ENCODE data around the gene SPINDOC.
A peak's percentile ranks its signal among the peaks of the same experiment; 100 is the strongest.

Gene SPINDOC

DNA sequence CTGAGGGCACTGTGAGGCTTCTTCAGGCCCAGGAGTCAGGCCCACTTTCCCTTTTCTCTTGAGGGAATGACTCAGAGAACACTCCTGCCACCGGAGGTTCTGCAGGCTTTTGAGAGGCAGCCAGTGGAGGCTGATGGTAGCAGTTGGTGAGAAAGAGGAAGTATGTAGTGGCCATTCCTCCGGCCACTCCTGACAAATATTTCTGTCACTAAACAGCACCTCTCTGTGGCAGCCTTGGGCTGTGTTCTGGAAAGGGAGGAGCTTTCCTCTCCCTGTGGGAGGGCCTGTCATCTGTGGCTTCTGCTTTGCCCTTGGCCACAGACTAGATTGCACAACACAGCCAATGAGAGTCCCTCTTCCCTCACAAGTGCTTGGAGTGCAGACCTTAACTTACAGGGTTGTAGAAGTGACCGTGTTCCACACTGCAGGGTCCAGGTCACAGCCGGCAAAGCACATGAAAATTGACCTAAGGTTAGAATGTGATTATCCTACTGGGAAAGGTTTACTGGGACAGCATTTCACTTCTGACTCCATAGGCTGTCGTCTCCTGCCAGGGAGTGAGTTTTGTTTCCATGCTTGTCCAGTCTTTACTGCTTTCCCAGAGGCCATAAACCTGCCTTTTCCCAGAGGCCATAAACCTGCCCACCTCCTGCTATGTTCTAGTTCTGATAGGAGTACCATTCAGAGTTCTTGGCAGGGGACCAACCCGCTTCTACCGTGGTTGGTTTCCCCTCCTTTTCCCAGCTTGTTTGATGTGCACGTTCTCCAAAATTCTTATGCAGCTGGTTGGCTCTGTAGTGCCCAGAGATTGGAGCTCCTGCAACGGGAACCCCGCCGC is 58.9 kb downstream of the SPINDOC start:
- Mint-ChIP-seq H3K27me3 (no peaks in the 10 kb centered on the region), H3K4me1 (peaks cover 87% of the 10 kb centered on the region), H3K4me3 (peak overlapping the region; percentile 6 to 40), H3K9me3 (no peaks in the 10 kb centered on the region), H3K27ac (no peak overlapping the region)
- ATAC-seq (peak; percentile 90), DNase-seq (peak; percentile 20 to 63)

DNA sequence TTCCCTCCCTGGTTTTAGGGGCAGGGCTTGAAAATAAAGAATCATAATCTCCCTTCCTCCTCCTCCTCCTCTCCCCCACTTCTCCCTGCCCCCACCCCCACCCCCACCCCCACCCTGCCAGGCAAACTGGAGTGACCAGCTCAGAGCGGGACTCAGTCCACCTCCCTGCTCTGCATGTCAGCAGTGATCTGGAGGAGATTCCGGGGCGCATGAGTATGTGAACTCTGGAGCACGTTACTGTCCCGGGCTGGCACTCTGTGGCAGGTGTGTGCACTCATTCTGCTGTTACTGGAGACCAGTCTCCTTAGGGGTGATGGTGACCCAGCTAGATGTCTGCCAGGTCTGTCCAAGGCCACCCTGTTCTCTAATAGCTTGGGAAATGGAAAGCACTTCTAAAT is 59.5 kb downstream of the SPINDOC start:
- no peak overlapping the region for H3K27ac Mint-ChIP-seq
- peaks cover 87% of the 10 kb centered on the region for H3K4me1 Mint-ChIP-seq
- no peak overlapping the region for H3K4me3 Mint-ChIP-seq
- no peaks in the 10 kb centered on the region for H3K9me3 Mint-ChIP-seq
- no peak for DNase-seq
- no peak for ATAC-seq
- no peaks in the 10 kb centered on the region for H3K27me3 Mint-ChIP-seq

DNA sequence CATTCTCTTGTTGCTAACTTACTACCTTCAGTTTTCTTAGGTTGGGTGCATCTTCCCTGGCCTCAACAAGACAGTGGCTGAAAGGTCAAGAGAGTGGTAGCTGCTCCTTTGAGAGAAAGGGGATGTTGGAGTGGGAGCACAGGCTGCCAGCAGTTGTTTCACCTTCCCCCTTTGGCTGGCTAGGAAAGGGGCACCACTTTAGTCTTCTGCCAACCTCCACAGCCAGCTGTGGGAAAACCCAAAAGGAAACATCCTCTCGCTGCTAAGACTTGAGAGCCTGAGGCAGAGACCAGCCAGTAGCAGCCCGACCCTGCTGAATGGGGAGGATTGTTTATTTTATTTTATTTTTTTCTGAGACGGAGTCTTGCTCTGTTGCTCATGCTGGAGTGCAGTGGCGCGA is 60.1 kb downstream of the SPINDOC start:
- H3K27me3 Mint-ChIP-seq: no peaks in the 10 kb centered on the region
- no peak overlapping the region for H3K4me3 Mint-ChIP-seq
- H3K9me3 Mint-ChIP-seq: no peaks in the 10 kb centered on the region
- DNase-seq (no peak), ATAC-seq (no peak)
- peak overlapping the region in 1 of 2 donors; percentile 48 for H3K27ac Mint-ChIP-seq
- H3K4me1 Mint-ChIP-seq: peaks cover 88% of the 10 kb centered on the region

DNA sequence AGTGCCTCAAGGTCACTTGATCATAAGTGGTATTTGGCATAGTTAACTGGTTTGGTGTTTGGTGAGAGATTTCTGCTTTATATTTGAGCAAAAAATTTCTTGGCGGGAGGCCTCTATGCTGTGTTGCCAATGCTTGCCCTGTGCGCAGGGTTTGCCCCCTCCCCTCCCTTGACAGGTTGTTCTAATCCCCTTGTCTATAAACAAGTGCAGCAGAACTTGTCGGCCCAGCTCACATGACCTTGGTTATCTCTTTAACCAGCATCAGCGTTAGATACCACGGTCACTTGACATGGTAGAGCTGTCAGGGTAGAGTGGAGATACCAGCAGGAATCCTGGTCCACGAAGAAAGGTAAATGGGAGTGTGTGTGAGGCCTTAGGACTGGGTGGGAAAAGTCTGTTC is 61.3 kb downstream of the SPINDOC start:
- ATAC-seq: no peak
- H3K9me3 Mint-ChIP-seq: no peaks in the 10 kb centered on the region
- H3K4me3 Mint-ChIP-seq: no peak overlapping the region
- H3K27me3 Mint-ChIP-seq: no peaks in the 10 kb centered on the region
- peaks cover 88% of the 10 kb centered on the region for H3K4me1 Mint-ChIP-seq
- peak overlapping the region in 1 of 2 donors; percentile 34 for H3K27ac Mint-ChIP-seq
- DNase-seq: no peak

DNA sequence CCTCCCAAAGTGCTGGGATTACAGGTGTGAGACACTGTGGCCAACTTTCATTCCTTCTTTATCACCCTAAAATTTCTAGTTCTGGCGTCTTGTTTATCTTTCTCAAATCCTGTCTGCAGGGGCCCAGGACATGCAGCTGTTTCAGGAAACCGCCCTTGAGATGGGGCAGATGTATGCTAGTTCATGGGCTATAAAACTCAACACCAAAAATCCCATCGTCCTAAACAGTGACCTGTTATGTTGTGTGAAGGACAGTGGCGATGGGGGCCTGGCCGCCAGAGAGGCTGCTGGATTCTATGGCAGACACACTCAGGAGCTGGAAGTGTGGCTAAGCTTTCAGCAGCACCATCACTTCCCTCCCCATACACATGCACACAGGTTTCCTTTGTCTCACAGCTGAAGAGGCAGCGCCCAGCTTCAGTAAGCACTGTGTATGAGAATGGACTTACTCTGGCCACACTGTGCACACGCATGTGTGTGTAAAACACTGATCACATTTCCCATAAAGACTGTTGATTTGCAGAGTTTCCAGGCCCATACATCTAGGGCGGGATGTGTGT is 62.3 kb downstream of the SPINDOC start:
- Mint-ChIP-seq H3K4me3 (no peak overlapping the region), H3K9me3 (no peaks in the 10 kb centered on the region), H3K27me3 (no peaks in the 10 kb centered on the region), H3K4me1 (peaks cover 88% of the 10 kb centered on the region), H3K27ac (peak overlapping the region in 1 of 2 donors; percentile 52)
- DNase-seq: no peak
- no peak for ATAC-seq

DNA sequence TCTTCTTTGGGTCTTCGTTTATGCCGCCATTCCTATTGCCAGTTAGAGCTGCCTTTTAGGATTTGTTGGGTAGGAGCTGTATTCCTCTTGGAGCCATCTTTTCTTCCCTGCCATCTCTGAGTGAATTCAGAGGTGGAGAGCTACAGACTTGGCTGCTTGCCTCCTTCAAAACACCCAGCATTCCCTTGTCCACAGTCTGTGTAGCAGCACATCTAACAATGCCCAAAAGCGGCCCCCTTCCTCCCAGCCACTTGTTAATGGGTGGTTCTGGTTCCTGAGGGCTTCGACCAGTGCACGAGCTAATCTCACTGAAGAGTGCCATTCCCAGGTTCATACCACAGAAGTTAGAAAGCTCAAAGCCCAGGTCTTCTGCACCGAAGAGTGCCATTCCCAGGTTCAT is 63.4 kb downstream of the SPINDOC start:
- H3K4me3 Mint-ChIP-seq: no peak overlapping the region
- DNase-seq: no peak
- H3K27me3 Mint-ChIP-seq: no peaks in the 10 kb centered on the region
- no peak overlapping the region for H3K27ac Mint-ChIP-seq
- peaks cover 90% of the 10 kb centered on the region for H3K4me1 Mint-ChIP-seq
- ATAC-seq: no peak
- H3K9me3 Mint-ChIP-seq: no peaks in the 10 kb centered on the region

Data from stimulated activated naive CD8-positive, alpha-beta T cell treated with anti-CD3 and anti-CD28 coated beads, Interleukin-15, amount 100 ng/mL, for 72 hours (primary cell).